C4-2B (cell line): ENCODE results near the gene STK35.
"Not testable (repeated sequence)": the region's sequence is repeated elsewhere in the genome, so short reads cannot be mapped to it uniquely, and the experiment has no call there.

Experiments
- CTCF ChIP-seq: fragments of 450-650 bp; conservative IDR thresholded peaks from 2 replicates; pipeline ENCODE4 v1.5.1; 2017; ENCODE audit warnings: mild to moderate bottlenecking
- ZFX ChIP-seq: fragments of 450-650 bp; IDR thresholded peaks from 2 replicates; pipeline ENCODE4 v1.6.1; 2017

DNA sequence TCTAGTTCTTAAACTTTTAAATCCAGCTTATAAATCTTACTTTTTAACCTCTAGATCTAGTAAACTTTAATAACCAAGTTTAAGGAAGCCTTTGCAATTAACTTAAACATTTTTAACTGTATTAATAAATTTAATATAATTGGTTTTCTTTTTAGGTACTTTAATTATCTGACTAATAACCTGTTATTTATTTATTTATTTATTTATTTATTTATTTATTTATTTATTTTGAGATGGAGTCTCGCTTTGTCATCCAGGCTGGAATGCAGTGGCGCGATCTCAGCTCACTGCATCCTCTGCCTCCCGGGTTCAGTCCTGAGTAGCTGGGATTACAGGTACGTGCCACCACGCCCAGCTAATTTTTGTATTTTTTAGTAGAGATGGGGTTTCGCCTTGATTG lies 83.3 kb downstream of the STK35 start:
- not testable (repeated sequence) for TF ChIP-seq CTCF, ZFX
